Neuronal stem cell (in vitro differentiated cells): ENCODE data around the gene POLR2J3.
"Not testable (repeated sequence)": the region's sequence is repeated elsewhere in the genome, so short reads cannot be mapped to it uniquely, and the experiment has no call there.

Source experiments
- DNase-seq: peaks from one replicate; pipeline ENCODE4 v3.0.0-alpha.2; 2013; ENCODE audit warnings: low spot score
- H2AFZ ChIP-seq: one replicate; pipeline ENCODE4 v1.6.1; 2013; ENCODE audit warnings: mild to moderate bottlenecking, low read length, inconsistent platforms
- H2AK5ac ChIP-seq: 2 replicates; pipeline ENCODE4 v1.6.1; 2013; ENCODE audit warnings: low read depth, mild to moderate bottlenecking, inconsistent platforms, low read length, moderate library complexity, mixed read lengths
- H2BK120ac ChIP-seq: 2 replicates; pipeline ENCODE4 v1.6.1; 2013; ENCODE audit warnings: low read depth, mild to moderate bottlenecking, inconsistent platforms, low read length, moderate library complexity, mixed read lengths
- H2BK12ac ChIP-seq: one replicate; pipeline ENCODE4 v1.6.1; 2013; ENCODE audit warnings: low read length, inconsistent platforms
- H2BK15ac ChIP-seq: 2 replicates; pipeline ENCODE4 v1.6.1; 2013; ENCODE audit warnings: mild to moderate bottlenecking, low read length, inconsistent platforms, mixed read lengths
- H2BK5ac ChIP-seq: one replicate; pipeline ENCODE4 v1.6.1; 2013; ENCODE audit warnings: inconsistent platforms, mild to moderate bottlenecking, low read length, moderate library complexity
- H3K14ac ChIP-seq: one replicate; pipeline ENCODE4 v1.6.1; 2013; ENCODE audit warnings: low read length, inconsistent platforms
- H3K18ac ChIP-seq: 2 replicates; pipeline ENCODE4 v1.6.1; 2013; ENCODE audit warnings: low read length, inconsistent platforms
- H3K23ac ChIP-seq: 2 replicates; pipeline ENCODE4 v1.6.1; 2013; ENCODE audit warnings: low read depth, mild to moderate bottlenecking, mixed read lengths, low read length, inconsistent platforms; ENCODE audit not compliant: poor library complexity
- H3K27ac ChIP-seq: replicated peaks from 3 replicates; pipeline ENCODE4 v1.5.1; 2013; ENCODE audit warnings: low read length, inconsistent platforms
- H3K27me3 ChIP-seq, 3 experiments: 2 replicates each; pipeline ENCODE4 v1.6.1; 2013; ENCODE audit warnings: low read length in 3 of 3, mild to moderate bottlenecking in 2 of 3, inconsistent platforms in 1 of 3, low read depth in 1 of 3, mixed read lengths in 1 of 3, moderate library complexity in 1 of 3; ENCODE audit not compliant: control insufficient read depth in 3 of 3, insufficient read depth in 3 of 3
- H3K36me3 ChIP-seq, 2 donors: replicated peaks in 1 of 2; 2 replicates each; pipeline ENCODE4 v1.6.1; 2013; ENCODE audit warnings: low read length in 2 of 2; ENCODE audit not compliant: control insufficient read depth in 2 of 2, insufficient read depth in 2 of 2
- H3K4ac ChIP-seq: 2 replicates; pipeline ENCODE4 v1.6.1; 2013; ENCODE audit warnings: inconsistent platforms, mild to moderate bottlenecking, low read length, moderate library complexity
- H3K4me1 ChIP-seq, 2 donors: 1 replicate in 1 of 2; 2 replicates in 1 of 2; pipeline ENCODE4 v1.6.1; 2013; ENCODE audit warnings: low read length in 2 of 2, low read depth in 1 of 2; ENCODE audit not compliant: control insufficient read depth in 2 of 2, insufficient read depth in 1 of 2
- H3K4me2 ChIP-seq: one replicate; pipeline ENCODE4 v1.6.1; 2013; ENCODE audit warnings: mild to moderate bottlenecking, low read length, inconsistent platforms; ENCODE audit not compliant: insufficient read depth, poor library complexity, severe bottlenecking
- H3K4me3 ChIP-seq, 2 donors: 2 replicates each; pipeline ENCODE4 v1.5.1; 2013; ENCODE audit warnings: low read length in 2 of 2, mild to moderate bottlenecking in 2 of 2, inconsistent platforms in 1 of 2, moderate library complexity in 1 of 2
- H3K79me1 ChIP-seq: one replicate; pipeline ENCODE4 v1.6.1; 2013; ENCODE audit warnings: low read depth, mild to moderate bottlenecking, inconsistent platforms, low read length, moderate library complexity
- H3K9ac ChIP-seq: one replicate; pipeline ENCODE4 v1.6.1; 2013; ENCODE audit warnings: mild to moderate bottlenecking, low read depth, low read length, inconsistent platforms; ENCODE audit not compliant: poor library complexity
- H3K9me3 ChIP-seq, 2 donors: replicated peaks in 1 of 2; 2 replicates each; pipeline versions ENCODE3 to v1.6.1; 2013; ENCODE audit warnings: low read length in 2 of 2, mild to moderate bottlenecking in 2 of 2, inconsistent platforms in 1 of 2, low read depth in 1 of 2, mixed read lengths in 1 of 2, moderate library complexity in 1 of 2; ENCODE audit not compliant: control insufficient read depth in 2 of 2, insufficient read depth in 1 of 2
- H4K8ac ChIP-seq: one replicate; pipeline ENCODE4 v1.6.1; 2013; ENCODE audit warnings: low read depth, mild to moderate bottlenecking, inconsistent platforms, low read length, moderate library complexity
- H4K91ac ChIP-seq: one replicate; pipeline ENCODE4 v1.6.1; 2013; ENCODE audit warnings: low read length, low read depth, mild to moderate bottlenecking, inconsistent platforms; ENCODE audit not compliant: poor library complexity
- WGBS, 2 donors: extraction: QIAGEN DNeasy Blood & Tissue Kit; methylation state at CpG; one replicate each; pipeline ENCODE4 v1.1.7; 2013; ENCODE audit warnings: missing lambda C conversion rate in 2 of 2, mixed read lengths in 1 of 2; ENCODE audit not compliant: insufficient read length in 2 of 2, insufficient replicate concordance in 1 of 2; ENCODE audit errors: extremely low coverage in 2 of 2; 5-methylcytosine and 5-hydroxymethylcytosine counted together

The POLR2J3 gene

DNA sequence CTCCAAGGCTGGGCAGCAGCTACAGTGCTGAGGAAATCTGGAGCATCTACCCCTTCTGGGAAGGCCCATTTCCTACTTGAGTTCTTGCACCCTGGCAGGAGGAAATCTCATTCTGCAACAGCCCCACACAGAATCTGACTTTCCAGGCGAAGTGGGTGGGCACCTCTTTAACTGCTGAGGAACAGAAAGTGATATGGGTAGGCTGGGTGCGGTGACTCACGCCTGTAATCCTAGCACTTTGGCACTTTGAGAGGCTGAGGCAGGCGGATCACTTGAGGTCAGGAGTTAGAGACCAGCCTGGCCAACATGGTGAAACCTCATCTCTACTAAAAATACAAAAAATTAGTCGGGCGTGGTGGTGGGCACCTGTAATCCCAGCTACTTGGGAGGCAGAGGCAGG lies 2.2 kb upstream of the POLR2J3 start:
- no CpG with 5 or more reads among the region's 6 CpGs for WGBS, 2 donors
- H3K4me3 ChIP-seq, H3K79me1 ChIP-seq, H3K14ac ChIP-seq, H3K4me2 ChIP-seq, H4K91ac ChIP-seq, H2BK12ac ChIP-seq, H3K23ac ChIP-seq, H3K36me3 ChIP-seq, H3K4ac ChIP-seq, H2BK120ac ChIP-seq, H3K18ac ChIP-seq, H2BK15ac ChIP-seq, H4K8ac ChIP-seq, H2BK5ac ChIP-seq, H3K4me1 ChIP-seq, H2AK5ac ChIP-seq, H3K9me3 ChIP-seq, H2AFZ ChIP-seq, H3K27ac ChIP-seq, DNase-seq, H3K27me3 ChIP-seq, H3K9ac ChIP-seq: not testable (repeated sequence)

DNA sequence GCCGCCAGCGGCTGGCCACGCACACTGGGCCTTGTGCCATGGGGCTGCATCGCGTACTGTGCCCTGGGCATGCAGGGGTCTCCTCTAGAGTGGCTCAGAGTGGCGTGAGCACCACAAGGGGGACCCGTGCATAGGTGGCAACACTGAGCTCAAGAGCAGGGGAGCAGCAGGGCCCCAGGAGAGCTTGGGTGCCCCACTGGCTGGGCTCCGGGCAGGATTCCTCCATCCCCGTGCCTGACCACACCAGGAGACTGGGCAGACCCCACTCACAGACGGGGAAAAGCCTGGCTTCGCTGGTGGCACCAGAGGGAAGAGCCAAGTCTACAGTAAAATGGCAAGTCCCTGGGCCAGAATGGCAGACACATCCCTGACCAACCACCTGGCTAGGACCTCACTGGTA lies 3.8 kb downstream of the POLR2J3 start:
- not testable (repeated sequence) for DNase-seq

DNA sequence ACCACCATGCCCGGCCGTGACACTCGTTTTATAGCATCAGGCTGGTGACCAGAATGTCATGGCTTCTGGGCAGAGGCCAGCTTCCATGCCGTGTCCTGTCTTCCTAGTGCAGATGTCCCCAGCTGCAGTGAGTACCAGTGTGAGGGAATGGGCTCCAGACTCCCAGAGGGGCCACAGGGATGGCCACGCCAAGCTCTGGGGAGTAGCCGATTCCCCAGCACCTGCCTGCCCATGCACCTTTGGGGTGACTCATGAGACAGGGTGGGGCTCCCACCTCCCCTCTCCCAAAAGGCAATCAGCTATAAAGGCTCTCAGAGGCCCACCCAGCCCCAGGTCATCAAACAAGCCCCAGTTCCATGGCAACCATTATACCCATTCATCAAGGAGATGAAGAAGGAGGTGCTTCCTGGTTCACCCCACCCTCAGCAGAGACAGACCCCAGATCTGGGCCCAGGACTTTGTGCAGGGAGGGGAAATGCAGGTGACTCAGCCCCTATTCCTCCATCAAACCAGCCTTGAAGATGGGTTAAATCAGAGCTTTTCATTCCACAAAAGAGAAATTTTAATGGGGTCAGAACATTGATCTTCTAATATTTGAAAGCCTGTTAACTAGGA lies 21.5 kb downstream of the POLR2J3 start, which contains the start of gene SPDYE2:
TSS of gene SPDYE2 (plus strand) at position 419 of the 615 bp plus-strand sequence. CDS start 2,030 bp downstream, outside the sequence.
- not testable (repeated sequence) for H3K4ac ChIP-seq, H2AFZ ChIP-seq, H3K23ac ChIP-seq, H3K27me3 ChIP-seq, H3K9ac ChIP-seq, H3K27ac ChIP-seq, H3K9me3 ChIP-seq, H4K8ac ChIP-seq, H3K18ac ChIP-seq, H3K4me1 ChIP-seq, DNase-seq, H3K36me3 ChIP-seq, H2BK15ac ChIP-seq, H3K79me1 ChIP-seq, H2AK5ac ChIP-seq, H2BK120ac ChIP-seq, H3K14ac ChIP-seq, H2BK5ac ChIP-seq, H4K91ac ChIP-seq, H3K4me3 ChIP-seq, H2BK12ac ChIP-seq, H3K4me2 ChIP-seq
- no CpG with 5 or more reads among the region's 6 CpGs for WGBS, 2 donors

More for the DNA sequence above, 3.8 kb downstream of the POLR2J3 start:
- H2BK15ac ChIP-seq, H3K14ac ChIP-seq, H3K23ac ChIP-seq, H3K79me1 ChIP-seq, H3K27ac ChIP-seq, H3K27me3 ChIP-seq, H4K91ac ChIP-seq, H3K4me3 ChIP-seq, H4K8ac ChIP-seq, H3K4me2 ChIP-seq, H2AFZ ChIP-seq, H3K4ac ChIP-seq, H2BK5ac ChIP-seq, H3K36me3 ChIP-seq, H2BK120ac ChIP-seq, H3K4me1 ChIP-seq, H2BK12ac ChIP-seq, H2AK5ac ChIP-seq, H3K9me3 ChIP-seq, H3K9ac ChIP-seq, H3K18ac ChIP-seq: not testable (repeated sequence)
- no CpG with 5 or more reads among the region's 11 CpGs for WGBS, 2 donors

DNA sequence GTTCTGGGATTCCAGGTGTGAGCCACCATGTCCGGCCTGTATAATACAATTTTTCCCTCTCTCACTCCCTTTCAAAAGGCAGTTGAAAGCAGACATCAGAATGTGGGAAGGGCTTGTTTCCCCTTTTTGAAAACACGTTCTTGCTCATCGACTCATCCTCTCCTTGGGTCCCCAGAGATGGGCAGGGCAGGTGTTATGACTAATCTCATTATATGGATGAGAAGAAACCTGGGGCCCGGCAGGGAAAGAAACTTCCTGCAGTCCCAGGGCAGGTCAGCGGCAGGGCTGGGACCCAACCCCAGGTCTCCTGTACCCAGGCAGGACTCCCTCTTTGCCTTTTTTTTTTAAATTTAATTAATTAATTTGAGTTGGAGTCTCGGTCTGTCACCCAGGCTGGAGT lies 26.0 kb downstream of the POLR2J3 start:
- H3K14ac ChIP-seq, H3K79me1 ChIP-seq, H3K27me3 ChIP-seq, H3K4me3 ChIP-seq, H2BK5ac ChIP-seq, H4K91ac ChIP-seq, H3K4me1 ChIP-seq, H2BK15ac ChIP-seq, H3K27ac ChIP-seq, H3K4ac ChIP-seq, H3K18ac ChIP-seq, H3K23ac ChIP-seq, H2AFZ ChIP-seq, DNase-seq, H2BK120ac ChIP-seq, H3K9me3 ChIP-seq, H2AK5ac ChIP-seq, H3K4me2 ChIP-seq, H3K9ac ChIP-seq, H2BK12ac ChIP-seq, H3K36me3 ChIP-seq, H4K8ac ChIP-seq: not testable (repeated sequence)
- no CpG with 5 or more reads among the region's 6 CpGs for WGBS, 2 donors
